Lower leg skin (tissue), 3 donors: ENCODE data around the gene CBFA2T3.

Experiments
- POLR2A ChIP-seq, 2 donors: fragments of 450-650 bp; IDR thresholded peaks; one replicate each; pipeline ENCODE4 v1.6.1; 2016 to 2017; ENCODE audit warnings: antibody characterized with exemption in 2 of 2, mild to moderate bottlenecking in 1 of 2, moderate library complexity in 1 of 2
- TF ChIP-seq, protein P1 (sequence below), 3 donors: fragments of 450-650 bp; IDR thresholded peaks; one replicate each; pipeline ENCODE4 v1.5.1; 2016; ENCODE audit warnings: antibody characterized with exemption in 3 of 3, mild to moderate bottlenecking in 3 of 3, moderate library complexity in 2 of 3

GRCh38 chr16:88830258-88830657 lies 146.7 kb downstream of the CBFA2T3 start:
- TF ChIP-seq, protein P1, sequence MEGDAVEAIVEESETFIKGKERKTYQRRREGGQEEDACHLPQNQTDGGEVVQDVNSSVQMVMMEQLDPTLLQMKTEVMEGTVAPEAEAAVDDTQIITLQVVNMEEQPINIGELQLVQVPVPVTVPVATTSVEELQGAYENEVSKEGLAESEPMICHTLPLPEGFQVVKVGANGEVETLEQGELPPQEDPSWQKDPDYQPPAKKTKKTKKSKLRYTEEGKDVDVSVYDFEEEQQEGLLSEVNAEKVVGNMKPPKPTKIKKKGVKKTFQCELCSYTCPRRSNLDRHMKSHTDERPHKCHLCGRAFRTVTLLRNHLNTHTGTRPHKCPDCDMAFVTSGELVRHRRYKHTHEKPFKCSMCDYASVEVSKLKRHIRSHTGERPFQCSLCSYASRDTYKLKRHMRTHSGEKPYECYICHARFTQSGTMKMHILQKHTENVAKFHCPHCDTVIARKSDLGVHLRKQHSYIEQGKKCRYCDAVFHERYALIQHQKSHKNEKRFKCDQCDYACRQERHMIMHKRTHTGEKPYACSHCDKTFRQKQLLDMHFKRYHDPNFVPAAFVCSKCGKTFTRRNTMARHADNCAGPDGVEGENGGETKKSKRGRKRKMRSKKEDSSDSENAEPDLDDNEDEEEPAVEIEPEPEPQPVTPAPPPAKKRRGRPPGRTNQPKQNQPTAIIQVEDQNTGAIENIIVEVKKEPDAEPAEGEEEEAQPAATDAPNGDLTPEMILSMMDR (IDR thresholded peaks at IDR 0.05), result no peak
- no peak for TF ChIP-seq POLR2A (IDR thresholded peaks at IDR 0.05)
